Activated CD8-positive, alpha-beta memory T cell treated with anti-CD3 and anti-CD28 coated beads for 4 hours (primary cell): ENCODE data around the gene ARHGEF28.

ENCODE experiments used
- DNase-seq, 2 donors: peaks; one replicate each; pipeline ENCODE4 v3.0.0-alpha.2; 2020; ENCODE audit warnings: low read depth in 2 of 2

ARHGEF28 gene

DNA sequence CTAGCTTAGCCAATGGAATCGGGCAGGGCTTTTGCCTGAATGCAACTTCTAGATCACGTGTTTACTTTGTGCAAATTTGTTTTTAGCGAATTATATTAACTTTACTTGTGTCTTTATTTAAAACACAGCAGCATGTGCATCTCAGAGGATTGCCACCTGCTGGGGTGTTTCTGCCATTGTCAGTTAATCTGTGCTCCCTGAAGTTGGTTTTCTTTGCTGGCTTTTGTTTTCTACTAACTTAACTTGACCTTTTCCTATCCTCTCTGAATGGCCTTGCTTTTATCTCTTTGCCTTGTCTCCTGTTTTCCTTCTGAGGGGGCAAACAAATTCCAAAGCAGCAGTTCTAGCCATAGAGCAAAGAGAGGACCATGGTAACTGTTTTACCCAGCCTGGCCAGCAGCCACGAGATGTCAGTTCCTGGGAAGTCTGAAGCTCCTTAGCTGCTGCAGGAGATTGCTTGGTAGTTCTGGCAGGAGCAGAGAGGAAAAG, 67.6 kb downstream of the ARHGEF28 start:
- no peak for DNase-seq

DNA sequence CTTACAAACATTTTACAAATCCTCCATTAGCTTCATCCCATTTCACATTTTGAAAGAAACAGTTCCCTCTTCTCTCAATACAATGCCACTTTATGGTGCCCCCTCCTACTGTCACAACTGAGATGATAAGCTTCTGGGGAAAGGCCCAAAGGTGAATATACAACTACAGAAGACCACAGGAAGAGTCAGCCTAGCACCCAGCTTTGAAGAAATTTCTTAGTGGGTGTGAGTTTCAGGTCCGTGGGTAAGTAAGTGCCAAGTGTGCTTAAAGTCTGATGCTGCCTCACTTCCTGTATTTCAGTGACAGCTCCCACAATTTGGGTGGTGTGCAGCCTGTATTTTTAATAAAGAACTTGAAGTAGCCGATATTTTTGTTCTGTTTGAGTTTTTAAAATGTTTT, 68.1 kb downstream of the ARHGEF28 start:
- no peak for DNase-seq

DNA sequence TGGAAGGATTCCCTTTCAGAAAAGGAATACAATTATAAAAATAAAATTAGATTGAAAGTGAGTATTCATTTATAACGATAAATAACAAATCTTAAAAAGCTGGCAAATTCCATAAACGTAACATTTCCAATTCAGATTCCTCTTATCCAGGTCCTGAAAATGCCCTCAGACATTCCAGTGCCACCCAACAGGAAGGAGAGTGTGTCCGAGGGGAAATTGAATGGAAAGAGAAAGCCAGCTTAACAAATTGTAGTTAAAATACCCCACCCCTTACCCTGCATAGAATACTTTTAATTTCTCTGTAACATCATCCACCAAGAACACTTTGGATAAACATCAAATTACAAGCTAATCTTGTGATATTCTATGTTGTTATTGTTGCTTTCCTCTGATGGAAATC, 72.0 kb downstream of the ARHGEF28 start:
- DNase-seq = no peak

GRCh38 chr5:73701566-73701965, 75.6 kb downstream of the ARHGEF28 start:
- no peak for DNase-seq

DNA sequence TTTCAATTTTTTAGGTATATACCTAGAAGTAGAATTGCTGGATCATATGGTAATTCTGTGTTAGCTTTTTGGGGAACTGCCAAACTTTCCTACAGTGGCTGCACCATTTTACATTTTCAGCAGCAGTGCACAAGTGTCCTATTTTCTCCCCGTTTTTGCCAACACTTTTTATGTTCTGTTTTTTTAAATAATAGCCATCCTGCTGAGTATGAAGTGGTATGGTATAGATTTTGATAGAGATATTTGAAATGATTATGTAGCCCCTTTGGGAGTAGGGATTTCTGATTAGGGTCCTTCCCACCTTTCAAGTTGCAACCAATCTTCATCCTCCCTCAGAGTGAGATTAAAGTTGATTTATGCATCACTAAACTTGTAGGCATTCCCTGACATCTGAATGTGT, 76.5 kb downstream of the ARHGEF28 start:
- no peak for DNase-seq

DNA sequence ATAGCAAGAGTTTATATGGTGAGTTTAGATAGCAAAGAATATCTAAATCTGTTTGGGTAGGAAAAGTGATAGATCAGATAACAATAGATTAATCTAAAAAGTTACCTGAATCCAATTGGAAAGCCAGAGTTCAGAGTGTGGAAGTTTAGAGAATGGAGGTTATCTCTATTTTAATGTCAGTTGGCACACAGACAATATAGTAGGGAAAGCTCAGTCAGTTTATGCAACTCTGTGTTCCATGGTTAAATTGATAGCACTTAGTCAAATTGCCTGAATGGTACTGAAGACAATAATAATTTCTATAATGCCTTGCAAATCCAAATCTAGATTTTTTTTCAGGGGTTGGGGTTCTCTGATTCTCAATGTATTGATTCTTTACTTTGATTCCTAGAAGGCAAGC, 77.0 kb downstream of the ARHGEF28 start:
- DNase-seq = no peak

DNA sequence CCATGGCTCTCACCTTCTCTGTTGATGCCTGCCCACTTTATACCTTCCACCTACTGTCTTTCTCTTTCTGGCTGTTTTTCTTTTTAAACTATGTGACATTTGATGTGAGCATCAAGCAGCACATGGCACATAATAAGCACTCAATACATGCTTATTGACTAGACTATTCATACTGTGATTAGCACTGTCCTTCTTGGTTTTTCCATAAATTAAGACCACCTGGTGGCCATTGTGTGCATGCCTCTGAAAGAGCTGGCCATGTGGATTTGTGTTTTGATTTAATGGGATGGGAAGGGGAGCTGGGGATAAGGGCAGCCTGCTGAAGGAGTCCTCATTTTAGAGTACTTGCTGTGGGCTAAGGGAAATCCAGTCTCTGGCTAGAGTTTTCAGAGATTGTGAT, 79.4 kb downstream of the ARHGEF28 start:
- DNase-seq = no peak

DNA sequence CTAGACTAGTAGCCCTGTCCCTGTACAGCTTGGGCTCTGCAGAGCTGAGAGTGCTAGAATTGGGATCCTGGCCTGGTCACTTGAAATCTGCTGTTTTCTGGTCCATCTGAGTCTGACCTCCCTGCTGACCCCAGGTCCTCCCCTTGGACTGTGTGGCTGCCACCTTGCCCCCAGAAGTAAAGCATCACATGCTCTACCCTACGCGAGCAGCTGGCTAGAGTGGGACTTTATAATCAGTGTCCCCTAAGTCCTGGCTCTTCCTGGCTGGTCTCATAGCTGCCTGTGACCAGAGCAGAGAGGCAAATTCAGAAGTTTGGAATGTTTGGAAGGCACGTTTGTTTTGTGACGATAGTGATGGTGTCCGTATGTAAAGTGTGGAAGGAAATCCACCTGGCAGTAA, 81.0 kb downstream of the ARHGEF28 start:
- no peak for DNase-seq

- DNase-seq = no peak
Measured at GRCh38 chr5:73709536-73710129, 83.6 kb downstream of the ARHGEF28 start.

DNA sequence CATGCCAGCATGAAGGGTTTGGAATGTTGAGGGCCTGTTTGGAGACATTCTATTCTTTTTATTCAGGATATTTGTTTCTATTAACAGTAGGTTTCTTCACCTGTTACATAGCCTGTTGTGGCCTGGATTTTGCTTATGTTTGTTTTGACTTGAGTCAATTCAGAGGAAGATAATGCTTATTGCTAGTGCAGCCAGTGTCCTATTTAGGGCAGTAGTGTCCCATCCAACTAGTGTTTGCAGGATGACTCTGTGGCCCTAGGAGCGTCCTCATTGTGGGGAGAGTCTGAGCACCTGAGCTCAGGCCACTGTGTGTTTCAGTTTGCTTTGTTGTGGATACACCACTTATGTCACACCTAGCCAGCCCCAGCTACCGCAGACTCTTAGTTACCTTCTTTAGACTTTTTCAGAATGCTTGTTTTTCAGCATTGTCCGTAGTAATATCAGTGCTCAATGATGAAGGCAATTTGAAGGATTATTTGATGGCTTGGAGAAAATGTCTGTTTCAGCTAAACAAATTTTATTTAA, 90.3 kb downstream of the ARHGEF28 start:
- no peak for DNase-seq

DNA sequence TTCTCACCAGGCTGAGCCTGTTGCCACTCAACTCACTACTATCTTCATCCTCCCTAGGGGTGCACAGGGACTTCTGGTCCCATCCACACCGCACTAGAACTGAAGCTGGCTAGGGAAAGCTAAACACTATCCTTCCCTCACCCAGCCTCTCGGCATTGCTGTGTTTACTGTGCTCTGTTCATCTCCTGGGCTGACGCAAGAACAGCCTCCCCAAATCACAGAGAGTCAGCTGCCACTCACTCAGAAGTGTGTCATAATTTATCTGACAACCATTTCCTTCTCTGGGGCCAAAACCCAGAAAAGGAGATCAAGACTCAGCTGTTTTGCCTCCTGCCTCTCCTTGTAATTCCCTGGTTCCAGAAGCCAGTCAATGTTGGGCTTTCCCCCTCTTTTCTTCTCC, 92.8 kb downstream of the ARHGEF28 start:
- DNase-seq = no peak

GRCh38 chr5:73719632-73720031, 93.6 kb downstream of the ARHGEF28 start:
- DNase-seq = no peak

- no peak for DNase-seq
Measured at GRCh38 chr5:73722231-73722630, 96.2 kb downstream of the ARHGEF28 start.

GRCh38 chr5:73726071-73726470, 100.1 kb downstream of the ARHGEF28 start:
- no peak for DNase-seq

- no peak for DNase-seq
Measured at GRCh38 chr5:73726606-73727231, 100.7 kb downstream of the ARHGEF28 start.

GRCh38 chr5:73727470-73727869, 101.5 kb downstream of the ARHGEF28 start:
- DNase-seq = no peak

DNA sequence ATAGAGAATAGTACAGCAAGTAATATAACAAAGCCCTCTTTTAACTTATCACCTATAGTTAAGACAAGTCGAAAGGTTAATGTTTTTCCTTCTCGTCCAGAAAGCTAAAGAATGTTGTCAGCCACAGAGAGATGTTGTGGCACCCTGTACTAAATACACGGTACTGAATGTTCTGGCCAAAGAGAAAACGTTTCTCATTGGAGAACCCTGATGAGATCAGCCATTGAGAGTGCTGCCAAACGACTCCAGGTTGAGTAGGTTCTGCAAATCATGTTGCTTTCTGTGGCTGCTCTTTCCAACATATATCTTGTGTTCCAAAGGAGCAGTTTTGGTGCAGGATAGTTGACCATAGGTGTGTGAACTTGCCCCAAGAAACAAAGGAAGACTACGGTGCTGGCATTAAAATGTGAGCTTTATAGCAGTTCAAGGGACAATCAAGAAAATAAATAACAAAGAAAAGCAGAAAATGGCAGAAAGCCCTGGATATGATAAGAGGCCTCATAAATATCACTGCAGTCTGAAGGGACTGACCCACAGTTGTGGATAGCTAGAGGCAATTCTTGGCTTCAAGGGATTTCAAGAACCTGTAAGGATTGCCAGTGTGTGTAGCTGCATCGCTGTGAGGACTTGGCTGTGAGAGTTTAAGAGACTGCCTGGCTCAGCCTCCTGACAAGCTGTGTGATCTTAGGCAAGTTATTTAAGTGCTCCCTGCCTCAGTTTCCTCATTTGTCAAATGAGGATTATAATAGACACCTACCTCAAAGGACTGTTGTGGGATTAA, 102.7 kb downstream of the ARHGEF28 start:
- DNase-seq = no peak

GRCh38 chr5:73729329-73729728, 103.3 kb downstream of the ARHGEF28 start:
- no peak for DNase-seq

DNA sequence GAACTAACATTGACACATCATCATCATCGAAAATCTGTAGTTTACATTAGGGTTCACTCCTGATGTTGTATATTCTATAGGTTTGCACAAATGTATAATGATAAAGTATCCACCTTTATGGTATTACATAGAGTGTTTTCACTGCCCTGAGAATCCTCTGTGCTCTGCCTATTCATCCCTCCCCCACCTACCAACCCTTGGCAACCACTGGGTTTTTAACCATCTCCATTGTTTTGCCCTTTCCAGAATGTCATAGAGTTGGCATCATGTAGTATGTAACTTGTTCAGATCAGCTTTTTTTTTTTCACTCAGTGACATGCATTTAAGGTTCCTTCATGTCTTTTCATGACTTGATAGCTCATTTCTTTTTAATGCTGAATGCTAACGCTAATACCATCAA, 106.0 kb downstream of the ARHGEF28 start:
- no peak for DNase-seq

DNA sequence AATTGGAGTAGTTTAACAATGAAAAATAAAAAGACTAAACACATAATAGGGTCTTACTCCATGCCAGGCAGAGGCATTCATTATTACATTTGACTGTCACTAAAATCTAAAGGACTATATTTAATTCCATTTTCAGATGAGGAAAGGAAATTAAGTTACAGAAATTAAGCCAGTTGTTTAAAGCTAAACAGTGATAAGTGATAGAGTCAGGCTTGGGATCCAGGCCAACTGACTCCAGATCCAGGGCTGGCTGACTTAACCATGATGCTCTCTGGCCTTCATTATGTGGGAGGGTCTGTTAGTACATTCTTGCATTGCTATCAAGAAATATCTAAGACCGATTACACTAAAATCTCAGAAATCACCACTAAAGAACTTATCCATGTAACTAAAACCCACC, 107.2 kb downstream of the ARHGEF28 start:
- no peak for DNase-seq

DNA sequence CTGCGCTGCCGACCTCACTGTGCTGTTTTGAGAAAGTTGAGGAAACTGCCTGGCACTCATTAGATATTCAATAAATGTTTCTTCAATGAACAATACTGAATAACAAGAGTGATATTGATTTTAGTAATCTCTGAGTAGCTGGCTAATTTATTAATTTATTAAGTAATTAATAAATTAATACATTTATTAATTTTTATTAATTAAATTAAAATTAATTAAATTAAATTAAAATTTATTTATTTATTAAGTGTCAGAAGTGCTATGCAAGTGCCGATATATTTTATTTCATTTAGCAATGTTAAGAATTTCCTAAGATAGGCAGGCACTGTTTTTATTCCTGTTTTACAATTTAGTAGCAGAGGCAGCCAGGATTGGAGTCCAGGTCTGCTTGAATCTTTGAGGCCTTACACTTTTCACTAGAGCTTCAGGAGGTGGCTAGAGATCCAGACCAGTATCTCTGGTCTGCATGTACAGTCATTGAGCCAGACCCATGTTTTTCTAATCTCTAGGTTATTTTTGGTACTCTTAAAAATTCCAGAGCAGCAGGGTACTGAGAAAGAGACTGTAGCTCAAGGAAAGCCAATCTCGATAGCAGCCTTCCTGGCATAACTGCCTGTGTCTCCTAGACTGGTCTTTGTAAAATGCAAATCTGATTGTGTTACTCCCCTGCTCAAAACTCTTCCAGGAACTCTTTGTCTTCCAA, 109.2 kb downstream of the ARHGEF28 start:
- DNase-seq = no peak

DNA sequence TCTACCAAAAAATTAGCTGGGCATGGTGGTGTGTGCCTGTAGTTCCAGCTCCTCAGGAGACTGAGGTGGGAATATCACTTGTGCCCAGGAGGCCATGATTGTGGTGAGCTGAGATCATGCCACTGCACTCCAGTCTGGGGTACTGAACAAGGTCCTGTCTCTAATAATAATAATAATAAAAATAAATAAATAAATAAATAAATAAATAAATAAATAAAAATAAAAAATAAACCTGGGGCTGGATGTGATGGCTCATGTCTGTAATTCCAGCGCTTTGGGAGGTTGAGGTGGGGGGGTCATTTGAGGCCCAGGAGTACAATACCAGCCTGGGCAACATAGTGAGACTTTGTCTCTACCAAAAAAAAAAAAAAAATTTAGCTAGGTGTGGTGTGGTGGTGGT, 113.7 kb downstream of the ARHGEF28 start:
- DNase-seq = no peak
